Upper lobe of right lung (tissue), 1 donor: ENCODE data around the gene CMSS1. TPM values are rescaled to one million over a fixed set of nuclear protein-coding genes. Genes with fewer than 3 reads are reported as not detected.
A peak's percentile ranks its signal among the peaks of the same experiment; 100 is the strongest.
"Not testable (repeated sequence)": the region's sequence is repeated elsewhere in the genome, so short reads cannot be mapped to it uniquely, and the experiment has no call there.

ENCODE experiments used
- ATAC-seq: fragments of 200-7000 bp; cut with Tn5 transposase; one replicate; pipeline ENCODE4 v1.9.1; 2020; ENCODE audit warnings: mild to moderate bottlenecking, moderate library complexity
- DNase-seq: peaks from one replicate; pipeline ENCODE4 v3.0.0-alpha.2; 2020
- H3K27ac ChIP-seq: fragments of 200-600 bp; one replicate; pipeline ENCODE4 v1.8.0; 2022
- H3K27me3 ChIP-seq: fragments of 200-600 bp; one replicate; pipeline ENCODE4 v1.8.0; 2022; ENCODE audit warnings: mild to moderate bottlenecking
- H3K36me3 ChIP-seq: fragments of 200-600 bp; one replicate; pipeline ENCODE4 v1.8.0; 2022
- H3K4me1 ChIP-seq: fragments of 200-600 bp; one replicate; pipeline ENCODE4 v1.8.0; 2022
- H3K4me3 ChIP-seq: fragments of 200-600 bp; one replicate; pipeline ENCODE4 v1.8.0; 2022; ENCODE audit warnings: mild to moderate bottlenecking
- H3K9me3 ChIP-seq: fragments of 200-600 bp; one replicate; pipeline ENCODE4 v1.8.0; 2022
- CTCF ChIP-seq: fragments of 200-600 bp; IDR thresholded peaks from one replicate; pipeline ENCODE4 v1.8.0; 2022; ENCODE audit warnings: antibody characterized with exemption
- intact Hi-C: fragments of 100-400 bp; cut with DNase I; formaldehyde crosslinking; loops from one replicate; pipeline ENCODE4 v1.11.0; 2022
- total RNA-seq: library from RNA; stranded (reverse); fragmentation: NEBNext Ultra II Directional; extraction: Animal tissue kit (Norgen Biotek cat#: 25700); gene quantifications from one replicate; pipeline ENCODE4 v1.2.1, GENCODE V29; 2021
- donor health status: DM: no; HTN: yes; CAD: no; lungs with severe emphysema.

CMSS1 gene
- total RNA-seq, 1 donor from 2014 or later = 20.6 TPM

DNA sequence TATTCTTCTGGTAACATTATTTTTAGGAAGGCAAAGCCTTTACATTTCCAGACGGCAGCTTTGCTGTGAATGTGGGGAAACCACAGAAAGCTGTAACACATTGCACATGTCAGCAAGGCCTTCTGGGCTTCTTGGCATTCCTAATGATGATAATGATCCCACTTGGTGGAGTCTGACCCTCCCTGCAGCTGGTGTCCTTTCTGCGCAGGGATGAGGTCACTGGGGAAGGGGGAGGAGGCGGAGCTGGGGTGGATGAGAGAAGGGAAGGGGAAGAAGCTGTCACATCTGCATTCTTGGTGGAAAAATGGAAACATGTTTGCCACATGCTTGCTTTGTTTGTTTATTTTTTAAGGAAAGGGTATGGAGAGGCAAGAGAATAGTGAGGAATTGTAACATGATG, 228.0 kb downstream of the CMSS1 start:
- no peak for TF ChIP-seq CTCF
- intact Hi-C loops = no loop called here
- Histone ChIP-seq H3K4me1 (peaks cover 42% of the 10 kb centered on the region), H3K36me3 (no peaks in the 10 kb centered on the region), H3K27me3 (no peaks in the 10 kb centered on the region), H3K4me3 (no peak overlapping the region), H3K9me3 (no peaks in the 10 kb centered on the region), H3K27ac (peak overlapping the region; percentile 30)
- ATAC-seq (peak; percentile 62), DNase-seq (peak; percentile 62)

GRCh38 chr3:100046986-100047385, 229.3 kb downstream of the CMSS1 start:
- H3K9me3 ChIP-seq = no peaks in the 10 kb centered on the region
- H3K36me3 ChIP-seq = no peaks in the 10 kb centered on the region
- peak overlapping the region; percentile 33 for H3K27ac ChIP-seq
- intact Hi-C loops = no loop called here
- H3K4me3 ChIP-seq = no peak overlapping the region
- ATAC-seq (no peak), DNase-seq (no peak)
- H3K4me1 ChIP-seq = peaks cover 30% of the 10 kb centered on the region
- no peak for TF ChIP-seq CTCF
- H3K27me3 ChIP-seq = no peaks in the 10 kb centered on the region

GRCh38 chr3:100047455-100048141, 229.9 kb downstream of the CMSS1 start:
- no peak overlapping the region for H3K4me3 ChIP-seq
- peak overlapping the region; percentile 33 for H3K27ac ChIP-seq
- no peaks in the 10 kb centered on the region for H3K27me3 ChIP-seq
- TF ChIP-seq CTCF = no peak
- ATAC-seq (peak; percentile 72), DNase-seq (no peak)
- H3K9me3 ChIP-seq = no peaks in the 10 kb centered on the region
- H3K36me3 ChIP-seq = no peaks in the 10 kb centered on the region
- peaks cover 24% of the 10 kb centered on the region for H3K4me1 ChIP-seq
- intact Hi-C loops = no loop called here

GRCh38 chr3:100048248-100048647, 230.6 kb downstream of the CMSS1 start:
- no peaks in the 10 kb centered on the region for H3K36me3 ChIP-seq
- ATAC-seq (no peak), DNase-seq (no peak)
- no peak overlapping the region for H3K4me3 ChIP-seq
- H3K9me3 ChIP-seq = no peaks in the 10 kb centered on the region
- no peaks in the 10 kb centered on the region for H3K27me3 ChIP-seq
- TF ChIP-seq CTCF = no peak
- peaks cover 18% of the 10 kb centered on the region for H3K4me1 ChIP-seq
- peak overlapping the region; percentile 33 for H3K27ac ChIP-seq
- intact Hi-C loops = no loop called here

DNA sequence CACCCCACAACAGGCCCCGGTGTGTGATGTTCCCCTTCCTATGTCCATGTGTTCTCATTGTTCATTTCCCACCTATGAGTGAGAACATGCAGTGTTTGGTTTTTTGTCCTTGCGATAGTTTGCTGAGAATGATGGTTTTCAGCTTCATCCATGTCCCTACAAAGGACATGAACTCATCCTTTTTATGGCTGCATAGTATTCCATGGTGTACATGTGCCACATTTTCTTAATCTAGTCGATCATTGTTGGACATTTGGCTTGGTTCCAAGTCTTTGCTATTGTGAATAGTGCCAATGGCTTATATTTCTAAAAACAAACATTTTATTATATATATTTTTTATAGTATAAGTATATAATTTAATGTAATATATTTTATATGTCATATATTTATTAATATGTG, 233.9 kb downstream of the CMSS1 start:
- H3K27me3 ChIP-seq, H3K36me3 ChIP-seq, H3K27ac ChIP-seq, ATAC-seq, H3K9me3 ChIP-seq, H3K4me3 ChIP-seq, intact Hi-C loops, DNase-seq: not testable (repeated sequence)
- peaks cover 12% of the 10 kb centered on the region for H3K4me1 ChIP-seq

DNA sequence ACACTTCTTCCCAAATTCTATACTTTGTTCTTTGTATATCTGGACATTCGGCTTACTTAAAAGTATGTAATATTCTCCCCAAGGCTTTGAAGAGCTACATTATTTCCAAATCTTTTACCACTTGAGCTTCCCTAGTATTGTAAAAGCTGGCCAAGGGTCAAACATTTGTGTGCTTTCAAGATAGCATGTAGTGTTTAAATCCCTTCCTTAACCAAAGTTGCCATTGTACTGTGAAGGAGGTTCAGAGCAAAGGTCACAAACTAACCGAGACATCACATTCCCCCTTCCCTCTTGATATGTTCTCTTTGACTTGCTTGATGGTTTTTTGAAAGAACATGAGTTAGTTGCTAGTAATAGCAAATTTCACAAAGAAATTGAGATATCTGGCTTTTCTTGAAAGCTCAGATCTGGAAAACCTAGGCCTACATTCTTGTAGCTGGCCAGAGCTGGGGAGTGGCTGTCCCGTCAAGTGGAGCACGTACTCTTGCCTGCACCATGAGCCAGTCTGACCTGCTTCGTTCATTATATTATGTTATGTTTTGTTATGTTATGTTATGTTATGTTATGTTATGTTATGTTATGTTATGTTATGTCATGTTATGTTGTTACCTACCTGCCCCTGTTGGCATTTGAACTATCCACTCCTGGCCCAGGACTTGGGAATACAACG, 236.4 kb downstream of the CMSS1 start:
- no peak for TF ChIP-seq CTCF
- DNase-seq (no peak), ATAC-seq (peak; percentile 68)
- no peaks in the 10 kb centered on the region for H3K36me3 ChIP-seq
- no peaks in the 10 kb centered on the region for H3K27me3 ChIP-seq
- no peak overlapping the region for H3K4me3 ChIP-seq
- intact Hi-C loops = no loop called here
- H3K27ac ChIP-seq = no peak overlapping the region
- no peaks in the 10 kb centered on the region for H3K4me1 ChIP-seq
- no peaks in the 10 kb centered on the region for H3K9me3 ChIP-seq
